ENCODE data around the gene RAB14.

Gene RAB14

DNA sequence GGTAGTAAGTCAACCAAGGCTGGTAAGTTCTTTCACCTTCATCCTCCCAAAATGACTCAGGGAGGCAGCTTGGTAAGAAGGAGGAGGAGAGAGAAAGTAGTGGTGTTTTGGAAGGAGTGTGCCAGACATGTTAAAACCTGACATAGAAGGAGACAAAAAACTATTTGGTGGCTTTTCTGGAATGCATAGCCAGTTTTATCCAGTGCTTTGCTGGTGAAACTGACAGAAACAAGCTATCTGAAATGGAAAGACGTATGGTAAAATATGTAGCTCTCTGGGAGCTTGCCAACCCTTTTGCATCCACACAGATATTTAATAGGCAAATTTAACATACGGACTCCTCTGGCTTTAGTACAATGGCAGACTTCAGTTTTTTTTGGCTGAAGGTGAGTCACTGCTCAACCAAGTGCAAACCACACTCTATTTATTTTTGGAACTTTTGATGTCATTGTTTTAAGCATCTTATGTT lies 45.4 kb downstream of the RAB14 start:
- H3K36me3 ChIP-seq (replicated peaks; ENCODE audit: low read depth, low read length), result peaks cover 68% of the 10 kb centered on the region
- peak overlapping the region; percentile 38; the same call in 1 of the 2 replicates for H3K4me2 ChIP-seq (ENCODE audit: low read length)
- no peaks in the 10 kb centered on the region for H3K27me3 ChIP-seq (ENCODE audit: low read depth, low read length)
- H2AFZ ChIP-seq (ENCODE audit: low read depth, low read length), result no peak overlapping the region
- H3K9me3 ChIP-seq (ENCODE audit: insufficient read depth, low read length), result no peaks in the 10 kb centered on the region
- no peak overlapping the region for H3K9ac ChIP-seq (ENCODE audit: low read length)
- H3K27ac ChIP-seq (ENCODE audit: low read length), result peak overlapping the region; percentile 57
- no peaks in the 10 kb centered on the region for H4K20me1 ChIP-seq (ENCODE audit: insufficient read depth, low read length)
- no peak overlapping the region for H3K4me3 ChIP-seq (ENCODE audit: low read length)
- peaks cover 36% of the 10 kb centered on the region for H3K4me1 ChIP-seq (ENCODE audit: low read length)
- H3K79me2 ChIP-seq (ENCODE audit: low read length), result no peaks in the 10 kb centered on the region
- TF ChIP-seq, protein P1, sequence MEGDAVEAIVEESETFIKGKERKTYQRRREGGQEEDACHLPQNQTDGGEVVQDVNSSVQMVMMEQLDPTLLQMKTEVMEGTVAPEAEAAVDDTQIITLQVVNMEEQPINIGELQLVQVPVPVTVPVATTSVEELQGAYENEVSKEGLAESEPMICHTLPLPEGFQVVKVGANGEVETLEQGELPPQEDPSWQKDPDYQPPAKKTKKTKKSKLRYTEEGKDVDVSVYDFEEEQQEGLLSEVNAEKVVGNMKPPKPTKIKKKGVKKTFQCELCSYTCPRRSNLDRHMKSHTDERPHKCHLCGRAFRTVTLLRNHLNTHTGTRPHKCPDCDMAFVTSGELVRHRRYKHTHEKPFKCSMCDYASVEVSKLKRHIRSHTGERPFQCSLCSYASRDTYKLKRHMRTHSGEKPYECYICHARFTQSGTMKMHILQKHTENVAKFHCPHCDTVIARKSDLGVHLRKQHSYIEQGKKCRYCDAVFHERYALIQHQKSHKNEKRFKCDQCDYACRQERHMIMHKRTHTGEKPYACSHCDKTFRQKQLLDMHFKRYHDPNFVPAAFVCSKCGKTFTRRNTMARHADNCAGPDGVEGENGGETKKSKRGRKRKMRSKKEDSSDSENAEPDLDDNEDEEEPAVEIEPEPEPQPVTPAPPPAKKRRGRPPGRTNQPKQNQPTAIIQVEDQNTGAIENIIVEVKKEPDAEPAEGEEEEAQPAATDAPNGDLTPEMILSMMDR (IDR thresholded peaks at IDR 0.05; ENCODE audit: low read depth, low read length), result no peak
- TF ChIP-seq EZH2phosphoT487 (IDR thresholded peaks at IDR 0.05; ENCODE audit: low read depth), result no peak

DNA sequence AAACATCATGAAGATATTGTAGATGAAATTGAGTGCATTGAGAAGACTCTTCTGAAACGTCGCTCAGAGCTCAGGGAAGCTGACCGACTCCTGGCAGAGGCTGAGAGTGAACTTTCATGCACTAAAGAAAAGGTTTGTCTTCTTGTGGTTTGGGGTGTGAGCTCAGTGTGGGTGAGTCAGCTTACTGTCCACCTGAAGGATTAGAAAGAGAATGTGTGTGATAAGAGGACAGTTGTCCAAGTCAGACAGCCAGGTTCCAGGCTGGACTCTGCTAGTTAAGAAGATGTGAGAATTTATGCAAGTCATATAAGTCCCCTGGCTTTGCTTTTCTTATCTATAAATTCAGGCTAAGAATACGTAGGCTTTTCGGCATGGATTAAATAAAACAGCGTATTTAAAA lies 46.9 kb downstream of the RAB14 start:
- no peaks in the 10 kb centered on the region for H3K79me2 ChIP-seq (ENCODE audit: low read length)
- no peak overlapping the region for H3K4me2 ChIP-seq (ENCODE audit: low read length)

DNA sequence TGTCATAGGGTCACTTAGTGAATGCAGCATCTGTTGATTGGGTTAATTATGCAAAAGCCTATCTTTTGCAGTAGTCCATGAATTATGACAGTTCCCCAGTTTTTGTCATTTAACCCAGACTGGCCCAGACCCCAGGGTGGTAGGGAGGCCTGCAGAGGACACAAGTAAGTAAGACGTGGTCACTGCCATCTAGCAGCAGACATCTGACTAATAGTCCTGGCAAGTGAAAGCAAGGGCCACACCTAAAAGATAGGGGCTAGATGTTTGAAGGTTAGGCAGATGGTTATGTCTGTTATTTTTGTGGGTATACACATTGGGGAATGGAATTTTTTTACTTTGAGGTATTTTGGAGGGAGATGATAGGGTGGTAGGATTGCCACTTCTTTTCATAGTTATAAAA lies 48.0 kb downstream of the RAB14 start:
- TF ChIP-seq, protein P1 (IDR thresholded peaks at IDR 0.05; ENCODE audit: low read depth, low read length), result no peak
- TF ChIP-seq EZH2phosphoT487 (IDR thresholded peaks at IDR 0.05; ENCODE audit: low read depth), result no peak
- Histone ChIP-seq H3K9me3 (ENCODE audit: insufficient read depth, low read length) (no peaks in the 10 kb centered on the region), H4K20me1 (ENCODE audit: insufficient read depth, low read length) (no peaks in the 10 kb centered on the region), H3K4me1 (ENCODE audit: low read length) (peaks cover 12% of the 10 kb centered on the region), H3K9ac (ENCODE audit: low read length) (no peak overlapping the region), H3K36me3 (replicated peaks; ENCODE audit: low read depth, low read length) (peaks cover 74% of the 10 kb centered on the region), H3K79me2 (ENCODE audit: low read length) (no peaks in the 10 kb centered on the region), H2AFZ (ENCODE audit: low read depth, low read length) (no peak overlapping the region), H3K27ac (ENCODE audit: low read length) (no peak overlapping the region), H3K4me3 (ENCODE audit: low read length) (no peak overlapping the region), H3K27me3 (ENCODE audit: low read depth, low read length) (no peaks in the 10 kb centered on the region), H3K4me2 (ENCODE audit: low read length) (no peak overlapping the region)

More for the DNA sequence above, 46.9 kb downstream of the RAB14 start:
- H3K27ac ChIP-seq (ENCODE audit: low read length), result no peak overlapping the region
- peaks cover 71% of the 10 kb centered on the region for H3K36me3 ChIP-seq (replicated peaks; ENCODE audit: low read depth, low read length)
- no peak overlapping the region for H3K4me3 ChIP-seq (ENCODE audit: low read length)
- no peaks in the 10 kb centered on the region for H4K20me1 ChIP-seq (ENCODE audit: insufficient read depth, low read length)
- no peaks in the 10 kb centered on the region for H3K27me3 ChIP-seq (ENCODE audit: low read depth, low read length)
- H3K9ac ChIP-seq (ENCODE audit: low read length), result no peak overlapping the region
- H3K4me1 ChIP-seq (ENCODE audit: low read length), result peaks cover 23% of the 10 kb centered on the region
- no peak overlapping the region for H2AFZ ChIP-seq (ENCODE audit: low read depth, low read length)
- H3K9me3 ChIP-seq (ENCODE audit: insufficient read depth, low read length), result no peaks in the 10 kb centered on the region
- TF ChIP-seq, protein P1 (IDR thresholded peaks at IDR 0.05; ENCODE audit: low read depth, low read length), result no peak
- no peak for TF ChIP-seq EZH2phosphoT487 (IDR thresholded peaks at IDR 0.05; ENCODE audit: low read depth)

DNA sequence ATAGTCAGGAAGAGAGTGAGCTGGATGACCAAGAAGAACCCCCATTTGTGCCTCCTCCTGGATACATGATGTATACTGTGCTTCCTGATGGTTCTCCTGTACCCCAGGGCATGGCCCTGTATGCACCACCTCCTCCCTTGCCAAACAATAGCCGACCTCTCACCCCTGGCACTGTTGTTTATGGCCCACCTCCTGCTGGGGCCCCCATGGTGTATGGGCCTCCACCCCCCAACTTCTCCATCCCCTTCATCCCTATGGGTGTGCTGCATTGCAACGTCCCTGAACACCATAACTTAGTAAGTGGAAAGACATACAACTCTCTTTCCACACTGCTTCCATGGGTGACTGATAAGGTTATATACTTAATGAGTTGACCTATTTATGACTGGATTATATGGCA lies 51.5 kb downstream of the RAB14 start:
- no peak for TF ChIP-seq EZH2phosphoT487 (IDR thresholded peaks at IDR 0.05; ENCODE audit: low read depth)
- TF ChIP-seq, protein P1 (IDR thresholded peaks at IDR 0.05; ENCODE audit: low read depth, low read length), result no peak
- no peak overlapping the region for H2AFZ ChIP-seq (ENCODE audit: low read depth, low read length)
- H3K36me3 ChIP-seq (replicated peaks; ENCODE audit: low read depth, low read length), result peaks cover 76% of the 10 kb centered on the region
- H3K27ac ChIP-seq (ENCODE audit: low read length), result no peak overlapping the region
- no peak overlapping the region for H3K4me3 ChIP-seq (ENCODE audit: low read length)
- no peaks in the 10 kb centered on the region for H3K27me3 ChIP-seq (ENCODE audit: low read depth, low read length)
- no peaks in the 10 kb centered on the region for H3K9me3 ChIP-seq (ENCODE audit: insufficient read depth, low read length)
- H3K9ac ChIP-seq (ENCODE audit: low read length), result no peak overlapping the region
- no peaks in the 10 kb centered on the region for H3K79me2 ChIP-seq (ENCODE audit: low read length)
- H4K20me1 ChIP-seq (ENCODE audit: insufficient read depth, low read length), result no peaks in the 10 kb centered on the region
- peaks cover 11% of the 10 kb centered on the region for H3K4me1 ChIP-seq (ENCODE audit: low read length)
- no peak overlapping the region for H3K4me2 ChIP-seq (ENCODE audit: low read length)

Measured in OCI-LY3 (cell line).